Measurements from ENCODE around the gene CBX2.
A peak's percentile ranks its signal among the peaks of the same experiment; 100 is the strongest.

Gene CBX2

DNA sequence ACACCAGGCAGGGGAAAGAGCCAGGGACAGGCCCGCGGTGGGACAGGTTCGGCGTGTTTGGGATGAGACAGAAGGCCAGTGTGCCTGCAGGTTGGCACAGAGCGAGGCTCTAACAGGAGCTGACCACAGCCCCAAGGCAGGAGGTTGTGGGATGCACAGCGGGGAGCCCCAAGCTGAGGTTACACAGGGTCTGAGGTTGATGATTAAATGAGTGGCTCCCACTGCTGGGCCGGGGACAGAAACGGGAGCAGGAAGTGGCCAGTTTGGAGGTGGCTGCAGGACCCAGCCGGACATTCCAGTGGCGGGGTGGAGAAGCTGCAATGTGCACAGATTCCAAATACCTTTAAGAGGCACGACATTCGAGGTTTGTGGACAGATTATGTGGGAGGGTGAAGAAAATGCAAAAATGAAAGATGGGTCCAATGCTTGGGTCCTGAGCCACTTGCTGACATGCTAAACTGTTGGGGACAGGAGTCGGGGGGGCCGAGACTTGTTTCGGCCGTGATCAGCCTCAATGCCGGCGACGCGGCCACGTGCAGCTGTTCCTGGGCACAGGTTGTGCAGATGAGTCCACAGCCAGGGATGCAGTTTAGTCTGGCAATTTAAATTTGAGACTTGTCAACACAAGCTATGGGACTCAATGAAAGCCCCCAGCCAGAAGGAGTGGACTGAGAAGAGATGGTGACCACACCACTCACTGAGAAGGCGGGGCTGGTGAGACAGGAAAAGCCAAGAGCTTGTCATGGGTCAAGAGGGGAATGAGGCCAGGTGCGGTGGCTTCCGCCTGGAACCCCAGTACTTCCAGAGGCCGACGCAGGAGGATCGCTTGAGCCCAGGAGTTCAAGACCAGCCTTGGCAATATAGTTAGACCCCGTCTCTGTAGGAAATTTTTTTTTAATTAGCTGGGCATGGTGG is 38.5 kb upstream of the CBX2 start:
- Mint-ChIP-seq H3K4me1 (peaks cover 32% of the 10 kb centered on the region), H3K9me3 (no peaks in the 10 kb centered on the region), H3K4me3 (no peak overlapping the region), H3K36me3 (peaks cover 11% of the 10 kb centered on the region), H3K27me3 (peaks cover 73% of the 10 kb centered on the region), H3K27ac (no peak overlapping the region)
- ATAC-seq, result no peak

DNA sequence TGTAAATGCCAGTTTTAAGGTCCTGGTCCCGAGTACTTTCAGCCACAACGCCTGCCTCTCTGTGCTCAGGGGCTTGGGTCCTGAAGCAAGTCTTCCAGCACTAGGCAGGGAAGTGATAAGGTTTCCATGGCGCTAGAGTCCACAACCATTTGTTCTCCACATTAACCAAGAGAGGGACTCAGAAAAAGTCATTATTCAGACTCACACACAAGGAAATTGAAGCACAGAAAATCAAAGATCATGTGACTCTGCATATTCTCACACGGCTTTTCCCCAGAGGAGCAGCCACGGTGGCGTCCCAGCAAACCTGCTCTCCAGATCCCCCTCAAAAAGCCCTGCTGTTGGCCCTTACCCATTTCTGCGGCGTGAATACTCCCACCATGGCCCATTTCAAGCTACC is 37.5 kb upstream of the CBX2 start:
- H3K4me1 Mint-ChIP-seq, result peaks cover 35% of the 10 kb centered on the region
- no peaks in the 10 kb centered on the region for H3K9me3 Mint-ChIP-seq
- H3K27ac Mint-ChIP-seq, result no peak overlapping the region
- H3K36me3 Mint-ChIP-seq, result peaks cover 5% of the 10 kb centered on the region
- peaks cover 80% of the 10 kb centered on the region for H3K27me3 Mint-ChIP-seq
- ATAC-seq, result no peak
- no peak overlapping the region for H3K4me3 Mint-ChIP-seq

- Mint-ChIP-seq H3K9me3 (no peaks in the 10 kb centered on the region), H3K4me3 (no peak overlapping the region), H3K27me3 (peaks cover 81% of the 10 kb centered on the region), H3K4me1 (peaks cover 41% of the 10 kb centered on the region), H3K36me3 (peaks cover 1% of the 10 kb centered on the region), H3K27ac (no peak overlapping the region)
- no peak for ATAC-seq
Observed at GRCh38 chr17:79741401-79741750, 36.6 kb upstream of the CBX2 start.

DNA sequence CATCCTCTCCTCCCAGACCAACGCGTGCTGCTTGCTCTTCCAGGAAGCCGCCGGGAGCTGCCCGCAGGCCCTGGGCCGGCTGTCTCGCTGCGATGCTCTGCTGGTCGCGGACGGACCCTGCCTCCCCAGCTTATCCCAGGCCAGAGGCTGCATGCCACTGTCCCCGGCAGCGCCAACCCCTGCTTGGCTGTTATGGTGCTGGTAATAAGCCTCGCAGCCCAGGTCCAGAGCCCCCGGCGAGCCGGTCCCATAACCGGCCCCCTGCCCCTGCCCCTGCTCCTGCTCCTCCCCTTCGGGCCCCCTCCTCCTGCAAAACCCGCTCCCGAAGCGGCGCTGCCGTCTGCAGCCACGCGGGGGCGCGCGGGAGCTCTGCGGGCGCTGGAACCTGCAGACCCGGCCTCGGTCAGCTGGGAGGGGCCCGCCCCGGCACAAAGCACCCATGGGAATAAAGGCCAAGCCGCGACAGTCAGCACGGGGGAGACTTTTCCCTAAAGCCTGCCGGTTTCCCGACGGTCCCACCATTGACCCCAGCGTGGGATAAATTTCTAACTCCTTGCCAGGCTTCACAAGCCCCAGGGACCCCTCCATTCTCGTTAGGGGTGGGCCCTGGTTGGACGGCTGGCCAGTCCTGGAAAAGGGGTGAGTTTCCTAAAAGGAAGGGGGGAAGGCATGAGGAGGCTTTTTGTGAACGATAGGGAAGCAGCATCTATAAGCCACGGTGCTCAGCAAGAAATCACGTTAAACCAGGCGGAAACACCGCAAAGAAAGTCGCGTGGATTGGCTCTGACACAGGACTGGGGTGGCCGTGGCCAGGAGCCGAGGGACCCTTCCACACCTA is 36.0 kb upstream of the CBX2 start:
- no peak overlapping the region for H3K4me3 Mint-ChIP-seq

DNA sequence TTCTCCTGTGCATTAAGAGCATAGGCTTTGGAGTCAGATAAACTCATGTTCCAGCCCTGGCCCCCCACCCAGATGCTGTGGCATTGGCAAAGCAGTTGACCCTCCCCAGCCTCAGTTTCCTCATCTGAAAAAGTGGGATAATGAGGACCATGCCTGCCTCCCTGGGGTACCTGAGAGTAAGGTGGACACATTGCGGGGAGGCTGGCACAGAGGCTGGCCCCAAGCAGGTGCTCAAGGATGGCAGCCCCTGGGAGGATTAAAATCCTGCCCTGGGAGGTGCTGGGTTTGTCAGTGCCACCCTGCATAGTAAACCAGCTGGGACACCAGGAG is 35.4 kb upstream of the CBX2 start:
- Mint-ChIP-seq H3K4me3 (no peak overlapping the region), H3K9me3 (no peaks in the 10 kb centered on the region), H3K36me3 (no peaks in the 10 kb centered on the region), H3K4me1 (peaks cover 47% of the 10 kb centered on the region), H3K27me3 (peaks cover 87% of the 10 kb centered on the region), H3K27ac (no peak overlapping the region)
- no peak for ATAC-seq

More for the DNA sequence above, 36.0 kb upstream of the CBX2 start:
- H3K4me1 Mint-ChIP-seq, result peaks cover 41% of the 10 kb centered on the region
- H3K9me3 Mint-ChIP-seq, result no peaks in the 10 kb centered on the region
- peaks cover 82% of the 10 kb centered on the region for H3K27me3 Mint-ChIP-seq
- peak; percentile 60 for ATAC-seq
- H3K36me3 Mint-ChIP-seq, result no peaks in the 10 kb centered on the region
- no peak overlapping the region for H3K27ac Mint-ChIP-seq

GRCh38 chr17:79742951-79743476 is 34.9 kb upstream of the CBX2 start:
- H3K27me3 Mint-ChIP-seq, result peaks cover 87% of the 10 kb centered on the region
- H3K9me3 Mint-ChIP-seq, result no peaks in the 10 kb centered on the region
- no peak overlapping the region for H3K4me3 Mint-ChIP-seq
- peaks cover 51% of the 10 kb centered on the region for H3K4me1 Mint-ChIP-seq
- no peak for ATAC-seq
- H3K27ac Mint-ChIP-seq, result no peak overlapping the region
- no peaks in the 10 kb centered on the region for H3K36me3 Mint-ChIP-seq

DNA sequence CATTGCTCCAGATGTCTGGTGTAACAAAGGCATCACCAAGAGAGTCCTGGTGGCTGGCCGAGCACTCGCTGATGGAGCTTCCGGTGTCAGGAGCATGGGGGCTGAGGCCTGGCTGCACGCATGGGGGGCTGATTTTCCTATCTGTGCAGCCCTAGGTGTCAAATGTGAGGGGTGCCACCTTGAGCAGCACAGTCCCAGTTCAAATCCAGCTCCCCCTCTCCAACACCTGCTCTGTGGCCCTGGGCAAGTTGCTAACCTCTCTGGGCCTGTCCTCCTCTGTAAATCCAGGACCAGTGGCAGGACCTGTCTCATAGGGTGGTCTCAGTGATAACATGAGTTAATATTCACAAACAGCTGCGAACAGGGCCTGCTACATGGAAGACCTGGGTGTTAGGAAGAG is 34.3 kb upstream of the CBX2 start:
- no peak for ATAC-seq
- no peaks in the 10 kb centered on the region for H3K36me3 Mint-ChIP-seq
- no peaks in the 10 kb centered on the region for H3K9me3 Mint-ChIP-seq
- H3K4me3 Mint-ChIP-seq, result no peak overlapping the region
- no peak overlapping the region for H3K27ac Mint-ChIP-seq
- H3K27me3 Mint-ChIP-seq, result peaks cover 83% of the 10 kb centered on the region
- H3K4me1 Mint-ChIP-seq, result peaks cover 51% of the 10 kb centered on the region

DNA sequence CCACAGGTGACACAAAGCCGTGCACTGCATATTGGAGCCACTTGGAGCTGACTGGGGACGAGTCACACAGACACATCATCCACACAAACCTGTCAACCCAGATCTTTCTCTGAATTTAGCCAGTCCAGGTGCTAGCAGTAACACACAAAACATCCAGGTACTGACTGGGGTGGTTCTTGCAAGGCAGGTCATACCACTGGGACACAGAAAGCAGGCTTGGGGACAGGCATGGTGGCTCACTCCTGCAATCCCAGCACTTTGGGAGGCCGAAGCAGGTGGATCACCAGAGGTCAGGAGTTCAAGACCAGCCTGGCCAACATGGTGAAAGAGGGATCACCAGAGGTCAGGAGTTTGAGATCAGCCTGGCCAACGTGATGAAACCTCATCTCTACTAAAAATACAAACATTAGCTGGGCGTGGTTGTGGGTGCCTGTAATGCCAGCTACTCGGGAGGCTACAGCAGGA is 32.3 kb upstream of the CBX2 start:
- H3K4me1 Mint-ChIP-seq, result peaks cover 36% of the 10 kb centered on the region
- no peaks in the 10 kb centered on the region for H3K9me3 Mint-ChIP-seq
- H3K27me3 Mint-ChIP-seq, result peaks cover 69% of the 10 kb centered on the region
- H3K36me3 Mint-ChIP-seq, result no peaks in the 10 kb centered on the region
- no peak overlapping the region for H3K27ac Mint-ChIP-seq
- no peak overlapping the region for H3K4me3 Mint-ChIP-seq
- ATAC-seq, result no peak

- ATAC-seq, result no peak
- peaks cover 56% of the 10 kb centered on the region for H3K27me3 Mint-ChIP-seq
- H3K27ac Mint-ChIP-seq, result no peak overlapping the region
- no peak overlapping the region for H3K4me3 Mint-ChIP-seq
- peaks cover 30% of the 10 kb centered on the region for H3K4me1 Mint-ChIP-seq
- H3K9me3 Mint-ChIP-seq, result no peaks in the 10 kb centered on the region
- H3K36me3 Mint-ChIP-seq, result no peaks in the 10 kb centered on the region
Observed at GRCh38 chr17:79746889-79747507, 30.9 kb upstream of the CBX2 start.

- Mint-ChIP-seq H3K4me3 (peak overlapping the region; percentile 13), H3K4me1 (peaks cover 25% of the 10 kb centered on the region), H3K36me3 (no peaks in the 10 kb centered on the region), H3K27ac (no peak overlapping the region), H3K27me3 (peaks cover 49% of the 10 kb centered on the region), H3K9me3 (no peaks in the 10 kb centered on the region)
- no peak for ATAC-seq
Observed at GRCh38 chr17:79747508-79748294, 30.2 kb upstream of the CBX2 start.

DNA sequence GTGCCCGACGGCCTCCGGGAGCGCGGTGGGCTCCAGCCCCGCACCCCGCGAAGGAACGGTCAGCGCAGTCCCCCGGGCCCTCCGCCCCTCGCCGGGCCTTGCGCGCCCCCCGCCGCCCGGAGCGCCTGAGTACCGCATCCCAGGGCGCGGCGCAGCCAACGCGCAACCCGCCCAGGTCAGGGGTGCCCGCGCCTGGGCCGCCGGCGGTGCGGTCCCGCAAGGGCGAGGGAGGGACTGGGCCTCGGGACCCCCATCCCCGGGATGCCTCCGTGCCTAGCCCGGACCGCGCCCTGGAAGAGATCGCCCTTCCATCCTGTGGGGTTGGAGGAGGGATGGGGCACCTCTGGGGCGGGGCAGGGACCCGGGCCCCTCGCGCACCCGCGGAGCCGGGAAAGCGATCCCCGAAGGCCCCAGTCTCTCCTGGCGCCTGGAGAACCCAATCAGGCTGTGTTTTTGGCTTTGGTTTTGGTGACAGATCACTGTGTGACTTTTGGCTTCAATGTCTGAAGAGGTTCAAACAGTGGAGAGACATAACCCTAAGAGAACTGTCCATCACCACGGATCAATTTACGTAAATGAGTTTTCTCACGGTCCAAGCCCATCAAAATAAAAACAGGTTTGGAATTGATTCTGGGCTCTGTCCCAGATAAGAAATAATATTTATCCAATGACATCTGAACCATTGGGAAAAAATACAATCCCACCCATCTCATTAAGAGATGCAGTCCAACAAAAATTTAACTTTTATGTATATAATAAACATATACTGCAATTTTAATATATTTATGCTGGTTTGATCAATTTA is 29.5 kb upstream of the CBX2 start:
- ATAC-seq, result no peak
- H3K9me3 Mint-ChIP-seq, result no peaks in the 10 kb centered on the region
- H3K36me3 Mint-ChIP-seq, result no peaks in the 10 kb centered on the region
- no peak overlapping the region for H3K4me3 Mint-ChIP-seq
- peaks cover 42% of the 10 kb centered on the region for H3K27me3 Mint-ChIP-seq
- H3K27ac Mint-ChIP-seq, result no peak overlapping the region
- H3K4me1 Mint-ChIP-seq, result peaks cover 25% of the 10 kb centered on the region

DNA sequence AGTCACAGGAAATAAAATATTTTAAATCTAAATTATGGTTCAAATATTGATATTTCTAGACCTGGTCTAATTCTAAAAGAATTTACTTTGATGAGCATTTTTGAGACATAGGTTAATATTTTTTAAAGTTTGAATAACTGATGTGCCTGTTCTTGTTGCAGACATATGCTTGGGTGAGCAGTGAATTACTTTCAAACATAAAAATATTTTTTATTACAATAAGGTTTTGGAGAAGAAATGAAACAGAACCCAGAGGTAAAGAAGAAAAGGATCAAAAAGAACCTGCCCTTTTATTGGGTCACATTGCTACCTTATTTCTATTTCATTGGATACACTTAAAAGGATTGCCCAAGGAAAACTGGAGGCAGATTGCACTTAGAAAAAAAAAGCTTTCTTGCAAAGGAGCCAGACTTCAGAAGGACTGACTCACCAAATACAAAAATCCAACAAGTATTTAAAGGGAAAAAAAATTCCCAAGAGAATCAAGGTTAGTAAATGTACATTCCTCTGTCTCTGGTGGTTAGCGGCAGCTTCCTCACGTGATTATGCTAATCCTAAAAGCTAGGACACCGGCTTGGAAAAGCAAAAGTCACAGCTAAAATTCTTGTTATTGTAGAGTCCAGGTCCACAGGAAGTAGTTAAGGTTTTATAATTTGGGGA is 28.7 kb upstream of the CBX2 start:
- peaks cover 42% of the 10 kb centered on the region for H3K27me3 Mint-ChIP-seq
- no peak overlapping the region for H3K27ac Mint-ChIP-seq
- no peaks in the 10 kb centered on the region for H3K9me3 Mint-ChIP-seq
- ATAC-seq, result no peak
- H3K4me1 Mint-ChIP-seq, result peaks cover 25% of the 10 kb centered on the region
- H3K36me3 Mint-ChIP-seq, result no peaks in the 10 kb centered on the region
- H3K4me3 Mint-ChIP-seq, result no peak overlapping the region

DNA sequence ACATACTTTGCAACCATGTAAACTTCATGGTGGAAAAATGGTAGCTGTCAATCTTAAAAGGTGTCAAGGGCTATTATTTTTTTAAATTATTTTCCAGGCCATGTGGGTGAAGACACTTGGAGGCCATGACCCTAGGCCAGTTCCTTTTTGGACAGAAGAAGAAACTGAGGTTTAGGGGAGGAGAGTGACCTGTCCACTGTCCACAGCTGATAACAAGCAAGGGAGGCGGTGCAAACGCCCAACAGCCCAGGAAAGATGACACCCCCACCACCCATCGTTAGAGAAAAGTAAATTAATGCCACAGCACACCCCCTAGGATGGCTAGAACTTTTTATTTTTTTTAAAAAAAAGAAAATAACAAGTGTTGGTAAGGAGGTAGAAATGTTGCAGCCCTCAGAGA is 28.0 kb upstream of the CBX2 start:
- H3K36me3 Mint-ChIP-seq, result no peaks in the 10 kb centered on the region
- H3K4me3 Mint-ChIP-seq, result no peak overlapping the region
- peaks cover 45% of the 10 kb centered on the region for H3K27me3 Mint-ChIP-seq
- ATAC-seq, result no peak
- H3K4me1 Mint-ChIP-seq, result peaks cover 25% of the 10 kb centered on the region
- no peak overlapping the region for H3K27ac Mint-ChIP-seq
- H3K9me3 Mint-ChIP-seq, result no peaks in the 10 kb centered on the region
